Upper lobe of left lung (tissue), 6 donors: ENCODE results near the gene ROMO1. TPM values are rescaled to one million over a fixed set of nuclear protein-coding genes. Genes with fewer than 3 reads are reported as not detected.
"Not testable (repeated sequence)": the region's sequence is repeated elsewhere in the genome, so short reads cannot be mapped to it uniquely, and the experiment has no call there.

Experiments
- ATAC-seq, 2 donors: fragments of 200-7000 bp; cut with Tn5 transposase; one replicate each; pipeline ENCODE4 v1.9.1; 2022; ENCODE audit warnings: mild to moderate bottlenecking in 2 of 2, moderate library complexity in 2 of 2; ENCODE audit not compliant: low FRiP score in 2 of 2
- DNase-seq, 2 donors: peaks; one replicate each; pipeline ENCODE4 v3.0.0-alpha.2; 2019 to 2020
- H3K27ac ChIP-seq, 4 donors: fragments of 200-600 bp; sonication (generic); one replicate each; pipeline ENCODE4 v1.5.1; 2016 to 2019
- H3K27me3 ChIP-seq, 4 donors: fragments of 200-600 bp; sonication (generic); one replicate each; pipeline ENCODE4 v1.5.1; 2017 to 2019
- H3K36me3 ChIP-seq, 4 donors: fragments of 200-600 bp; sonication (generic); one replicate each; pipeline ENCODE4 v1.5.1; 2016 to 2019
- H3K4me1 ChIP-seq, 4 donors: fragments of 200-600 bp; sonication (generic); one replicate each; pipeline ENCODE4 v1.5.1; 2018 to 2019
- H3K4me3 ChIP-seq, 4 donors: fragments of 200-600 bp; sonication (generic); one replicate each; pipeline ENCODE4 v1.5.1; 2017 to 2019; ENCODE audit warnings: mild to moderate bottlenecking in 2 of 4, moderate library complexity in 1 of 4
- H3K9me3 ChIP-seq, 4 donors: fragments of 200-600 bp; sonication (generic); one replicate each; pipeline ENCODE4 v1.5.1; 2018 to 2019
- CTCF ChIP-seq, 6 experiments: fragments of 450-650 bp in 4 of 6; fragments of 200-600 bp in 2 of 6; sonication (generic) in 2 of 6; IDR thresholded peaks; one replicate each; pipeline ENCODE4 v1.5.1; 2016 to 2019; ENCODE audit warnings: antibody characterized with exemption in 6 of 6
- EP300 ChIP-seq, 4 donors: sonication (generic); formaldehyde crosslinking; IDR thresholded peaks; one replicate each; pipeline ENCODE4 v1.5.1; 2017; ENCODE audit warnings: antibody characterized with exemption in 4 of 4, control low read depth in 2 of 4
- POLR2A ChIP-seq, 4 donors: fragments of 450-650 bp; IDR thresholded peaks; one replicate each; pipeline ENCODE4 v1.5.1; 2016 to 2017; ENCODE audit warnings: antibody characterized with exemption in 4 of 4, mild to moderate bottlenecking in 2 of 4
- POLR2AphosphoS5 ChIP-seq, 2 donors: sonication (generic); formaldehyde crosslinking; IDR thresholded peaks; one replicate each; pipeline ENCODE4 v1.5.1; 2017; ENCODE audit warnings: antibody characterized with exemption in 2 of 2
- WGBS, 2 donors: methylation state at CpG; one replicate each; pipeline ENCODE4 v1.1.5; 2017 to 2018; 5-methylcytosine and 5-hydroxymethylcytosine counted together
- total RNA-seq, 6 donors: library from RNA; depleted of rRNA in 4 of 6; stranded (reverse); fragments of >200 nt in 4 of 6; gene quantifications; one replicate each; pipeline versions ENCODE4 v1.1.0 to v1.2.1, GENCODE V29; 2016 to 2021
- donor health status: DM: no; HTN: no; CAD: no; lungs with moderate emphysema.
- donor health status: DM: no; HTN: yes; CAD: no; lungs with severe emphysema.

Gene ROMO1
- total RNA-seq, 6 donors from 2014 or later = 105 to 213 (median 134) TPM

GRCh38 chr20:35714127-35714526, 14.9 kb downstream of the ROMO1 start:
- Histone ChIP-seq H3K27ac (no peak overlapping the region), H3K9me3 (no peaks in the 10 kb centered on the region), H3K4me1 (peaks cover 0 to 31% (median 14%) of the 10 kb centered on the region in 4 donors), H3K36me3 (peaks cover 55 to 99% (median 78%) of the 10 kb centered on the region in 4 donors), H3K27me3 (no peaks in the 10 kb centered on the region), H3K4me3 (no peak overlapping the region)
- ATAC-seq = no peak
- DNase-seq = no peak
- no peak for TF ChIP-seq EP300 (IDR thresholded peaks at IDR 0.05)
- no peak for TF ChIP-seq CTCF (IDR thresholded peaks at IDR 0.05)
- TF ChIP-seq POLR2AphosphoS5 (IDR thresholded peaks at IDR 0.05) = no peak
- TF ChIP-seq POLR2A (IDR thresholded peaks at IDR 0.05) = no peak
- 77 to 81% methylated on average over 4 of the region's 4 CpGs for WGBS, 2 donors

- DNase-seq = no peak
- Histone ChIP-seq H3K27me3 (no peaks in the 10 kb centered on the region), H3K4me1 (peaks cover 0 to 33% (median 6%) of the 10 kb centered on the region in 4 donors), H3K9me3 (no peaks in the 10 kb centered on the region), H3K27ac (no peak overlapping the region), H3K4me3 (no peak overlapping the region), H3K36me3 (peaks cover 55 to 99% (median 89%) of the 10 kb centered on the region in 4 donors)
- TF ChIP-seq CTCF (IDR thresholded peaks at IDR 0.05) (no peak), EP300 (IDR thresholded peaks at IDR 0.05) (no peak), POLR2A (IDR thresholded peaks at IDR 0.05) (no peak), POLR2AphosphoS5 (IDR thresholded peaks at IDR 0.05) (no peak)
- WGBS, 2 donors = 100% methylated on average over 2 of the region's 2 CpGs
- no peak for ATAC-seq
Measured at GRCh38 chr20:35715652-35716051, 16.4 kb downstream of the ROMO1 start.

- Histone ChIP-seq H3K4me1 (peaks cover 0 to 33% (median 3%) of the 10 kb centered on the region in 4 donors), H3K27ac (no peak overlapping the region), H3K27me3 (no peaks in the 10 kb centered on the region), H3K9me3 (no peaks in the 10 kb centered on the region), H3K4me3 (no peak overlapping the region), H3K36me3 (peaks cover 61 to 99% (median 95%) of the 10 kb centered on the region in 4 donors)
- DNase-seq (no peak), ATAC-seq (no peak)
- WGBS, 2 donors = 96 to 98% methylated on average over 4 of the region's 4 CpGs
- TF ChIP-seq CTCF (IDR thresholded peaks at IDR 0.05) (no peak), POLR2A (IDR thresholded peaks at IDR 0.05) (no peak), EP300 (IDR thresholded peaks at IDR 0.05) (no peak), POLR2AphosphoS5 (IDR thresholded peaks at IDR 0.05) (no peak)
Measured at GRCh38 chr20:35716330-35716729, 17.1 kb downstream of the ROMO1 start.

- not testable (repeated sequence) for DNase-seq, H3K27ac ChIP-seq, H3K9me3 ChIP-seq, H3K4me3 ChIP-seq, H3K27me3 ChIP-seq, ATAC-seq
- Histone ChIP-seq H3K36me3 (peaks cover 69 to 100% (median 94%) of the 10 kb centered on the region in 4 donors), H3K4me1 (peaks cover 0 to 36% (median 1%) of the 10 kb centered on the region in 4 donors)
- 92 to 93% methylated on average over 8 of the region's 8 CpGs for WGBS, 2 donors
Measured at GRCh38 chr20:35718321-35718720, 19.1 kb downstream of the ROMO1 start.

GRCh38 chr20:35718972-35719635, 19.9 kb downstream of the ROMO1 start:
- Histone ChIP-seq H3K27me3 (no peaks in the 10 kb centered on the region), H3K27ac (no peak overlapping the region), H3K4me1 (peaks cover 0 to 41% (median 1%) of the 10 kb centered on the region in 4 donors), H3K36me3 (peaks cover 71 to 100% (median 95%) of the 10 kb centered on the region in 4 donors), H3K9me3 (no peaks in the 10 kb centered on the region), H3K4me3 (no peak overlapping the region)
- ATAC-seq = peak in 1 of 2 donors; percentile 6
- DNase-seq = no peak
- TF ChIP-seq POLR2A (IDR thresholded peaks at IDR 0.05) (no peak), CTCF (IDR thresholded peaks at IDR 0.05) (no peak), EP300 (IDR thresholded peaks at IDR 0.05) (no peak), POLR2AphosphoS5 (IDR thresholded peaks at IDR 0.05) (no peak)
- WGBS, 2 donors = 87 to 90% methylated on average over 12 of the region's 12 CpGs
